ENCODE data around the gene DLL4. TPM values are rescaled to one million over a fixed set of nuclear protein-coding genes. Genes with fewer than 3 reads are reported as not detected.

Gene DLL4
- total RNA-seq, 2 donors from 2014 or later, result 0.16 TPM; not detected in 1

DNA sequence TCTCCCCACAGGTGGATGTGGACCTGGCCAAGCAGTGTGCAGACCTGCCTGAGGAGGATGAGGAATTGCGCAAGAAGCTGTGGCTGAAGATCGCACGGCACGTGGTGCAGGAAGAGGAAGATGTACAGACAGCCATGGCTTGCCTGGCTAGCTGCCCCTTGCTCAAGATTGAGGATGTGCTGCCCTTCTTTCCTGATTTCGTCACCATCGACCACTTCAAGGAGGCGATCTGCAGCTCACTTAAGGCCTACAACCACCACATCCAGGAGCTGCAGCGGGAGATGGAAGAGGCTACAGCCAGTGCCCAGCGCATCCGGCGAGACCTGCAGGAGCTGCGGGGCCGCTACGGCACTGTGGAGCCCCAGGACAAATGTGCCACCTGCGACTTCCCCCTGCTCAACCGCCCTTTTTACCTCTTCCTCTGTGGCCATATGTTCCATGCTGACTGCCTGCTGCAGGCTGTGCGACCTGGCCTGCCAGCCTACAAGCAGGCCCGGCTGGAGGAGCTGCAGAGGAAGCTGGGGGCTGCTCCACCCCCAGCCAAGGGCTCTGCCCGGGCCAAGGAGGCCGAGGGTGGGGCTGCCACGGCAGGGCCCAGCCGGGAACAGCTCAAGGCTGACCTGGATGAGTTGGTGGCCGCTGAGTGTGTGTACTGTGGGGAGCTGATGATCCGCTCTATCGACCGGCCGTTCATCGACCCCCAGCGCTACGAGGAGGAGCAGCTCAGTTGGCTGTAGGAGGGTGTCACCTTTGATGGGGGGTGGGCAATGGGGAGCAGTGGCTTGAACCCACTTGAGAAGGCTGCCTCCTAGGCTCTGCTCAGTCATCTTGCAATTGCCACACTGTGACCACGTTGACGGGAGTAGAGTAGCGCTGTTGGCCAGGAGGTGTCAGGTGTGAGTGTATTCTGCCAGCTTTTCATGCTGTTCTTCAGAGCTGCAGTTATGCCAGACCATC lies 26.3 kb upstream of the DLL4 start:
- DNase-seq (ENCODE audit: low spot score in 2 of 2) (no peak), ATAC-seq (no peak)
- H3K36me3 Mint-ChIP-seq, result no peaks in the 10 kb centered on the region
- no peaks in the 10 kb centered on the region for H3K9me3 Mint-ChIP-seq
- H3K27ac Mint-ChIP-seq, result peak overlapping the region in 1 of 2 donors; percentile 74

DNA sequence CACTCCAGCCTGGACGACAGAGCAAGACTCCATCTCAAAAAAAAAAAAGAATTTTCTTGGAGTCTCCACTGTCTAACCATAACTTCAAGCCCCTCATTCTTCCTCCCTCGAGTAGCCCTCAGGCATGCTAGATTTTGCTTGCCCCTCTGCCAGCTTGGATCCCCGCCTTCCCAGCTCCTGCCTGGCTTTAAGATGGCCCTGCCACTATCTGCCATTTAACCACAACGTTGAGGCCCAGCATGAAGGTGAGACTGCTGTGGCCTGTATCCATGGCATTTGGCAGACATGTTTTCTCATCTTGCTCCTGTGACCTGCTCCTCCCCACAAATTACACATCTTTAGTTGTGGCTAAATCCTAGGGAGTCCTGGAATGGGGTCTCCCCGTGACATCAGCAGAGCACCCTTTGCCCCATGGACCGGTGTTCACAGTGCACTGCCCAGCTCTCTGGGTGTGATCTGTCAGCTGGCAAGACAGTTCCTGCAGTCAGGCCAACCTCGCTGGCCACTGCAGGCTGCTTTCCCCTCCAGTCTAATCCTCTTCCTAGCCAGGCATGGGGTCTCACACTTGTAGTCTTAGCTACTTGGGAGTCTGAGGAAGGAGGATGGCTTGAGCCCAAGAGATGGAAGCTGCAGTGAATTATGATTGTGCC lies 24.5 kb upstream of the DLL4 start:
- H3K27ac Mint-ChIP-seq, result no peak overlapping the region
- DNase-seq (ENCODE audit: low spot score in 2 of 2) (no peak), ATAC-seq (no peak)
- no peaks in the 10 kb centered on the region for H3K36me3 Mint-ChIP-seq
- no peaks in the 10 kb centered on the region for H3K9me3 Mint-ChIP-seq

DNA sequence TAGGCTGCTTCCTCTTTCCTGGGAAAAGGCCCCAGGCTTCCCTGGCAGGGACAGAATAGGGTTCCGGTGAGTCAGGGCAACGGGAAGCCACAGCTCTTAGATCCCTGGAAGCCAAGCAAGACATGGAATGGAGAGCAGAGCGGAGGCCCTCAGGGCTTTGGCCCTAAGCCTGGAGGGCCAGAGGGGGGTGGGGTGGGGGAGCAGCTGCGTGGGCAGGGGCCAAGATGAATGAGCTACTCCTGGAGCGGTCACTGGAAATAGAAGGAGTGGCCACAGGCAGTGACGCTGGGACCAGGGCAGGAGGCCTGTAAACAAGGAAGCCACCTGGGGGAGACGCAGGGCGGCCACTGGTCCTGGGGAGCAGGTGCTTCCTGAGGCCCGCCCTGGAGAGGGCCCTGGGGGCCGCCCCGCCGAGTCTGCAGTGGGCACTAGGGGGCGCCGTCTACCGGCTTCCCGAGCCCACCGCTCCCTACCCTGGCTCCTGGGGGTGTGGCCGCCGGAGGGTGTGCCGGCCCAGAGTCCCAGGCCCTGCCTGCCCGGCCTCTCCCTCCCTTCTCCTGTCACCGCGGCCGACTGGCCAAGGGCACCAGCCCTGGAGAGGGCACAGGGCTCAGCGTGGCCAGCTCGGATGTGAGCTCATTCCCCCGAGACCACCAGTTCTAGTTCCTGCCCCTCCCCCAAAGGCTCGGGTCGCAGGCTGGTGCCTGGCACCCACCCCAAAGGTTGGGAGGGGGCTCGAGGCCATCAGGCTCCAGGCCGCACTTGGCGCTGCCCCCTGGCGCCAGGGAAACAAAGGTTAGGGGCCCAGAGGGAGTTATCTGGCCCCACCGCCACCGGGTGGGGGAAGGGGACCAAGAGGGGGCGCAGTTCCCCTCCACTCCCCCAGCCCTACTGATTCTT lies 22.8 kb upstream of the DLL4 start:
- ATAC-seq (peak; percentile 83 to 86), DNase-seq (ENCODE audit: low spot score in 2 of 2) (peak; percentile 82 to 90)
- Mint-ChIP-seq H3K27ac (peak overlapping the region in 1 of 2 donors; percentile 84), H3K36me3 (no peaks in the 10 kb centered on the region), H3K9me3 (no peaks in the 10 kb centered on the region)

DNA sequence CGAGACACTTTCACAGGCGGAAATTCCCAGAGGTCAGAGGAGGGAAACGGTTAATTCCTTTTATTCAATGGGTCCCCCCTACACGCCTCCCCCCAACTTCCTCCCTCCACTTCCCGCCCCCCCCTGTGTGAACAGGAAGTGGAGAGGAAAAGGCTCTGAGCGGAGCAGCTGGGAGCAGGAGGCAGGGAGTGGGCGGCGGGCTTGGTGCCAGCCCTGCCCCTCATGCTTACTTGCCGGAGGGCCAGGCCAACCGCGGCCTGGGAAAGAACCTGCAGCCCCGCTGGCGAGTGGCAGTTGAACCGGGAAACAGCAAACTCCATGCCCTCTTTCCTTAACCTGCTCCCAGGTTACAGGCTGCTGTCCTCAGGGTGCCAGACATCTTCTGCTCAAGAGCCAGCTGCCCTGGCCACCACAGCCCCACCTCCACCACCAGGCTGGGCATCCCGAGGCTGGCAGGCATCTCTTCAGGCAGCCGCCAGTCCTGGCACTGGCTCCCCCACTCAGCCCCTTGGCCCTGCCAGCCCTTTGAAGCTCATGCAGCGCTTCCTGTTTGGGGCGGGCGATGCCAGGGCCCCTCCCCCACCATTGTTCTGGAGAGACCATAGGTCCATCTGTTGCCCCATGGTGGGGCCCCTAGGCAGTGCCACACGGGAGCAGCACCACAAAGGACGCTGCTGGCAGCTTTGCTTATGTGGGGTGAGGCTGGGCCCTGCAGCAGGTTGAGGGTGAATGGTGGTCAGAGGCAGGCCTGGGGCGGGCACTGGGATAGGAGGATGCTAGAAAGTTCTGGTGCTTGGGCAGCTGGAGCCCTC lies 21.9 kb upstream of the DLL4 start:
- peak; percentile 53 to 69 for DNase-seq (ENCODE audit: low spot score in 2 of 2)
- no peaks in the 10 kb centered on the region for H3K9me3 Mint-ChIP-seq
- ATAC-seq, result peak; percentile 40 to 48
- H3K36me3 Mint-ChIP-seq, result no peaks in the 10 kb centered on the region
- H3K27ac Mint-ChIP-seq, result peak overlapping the region in 1 of 2 donors; percentile 84

DNA sequence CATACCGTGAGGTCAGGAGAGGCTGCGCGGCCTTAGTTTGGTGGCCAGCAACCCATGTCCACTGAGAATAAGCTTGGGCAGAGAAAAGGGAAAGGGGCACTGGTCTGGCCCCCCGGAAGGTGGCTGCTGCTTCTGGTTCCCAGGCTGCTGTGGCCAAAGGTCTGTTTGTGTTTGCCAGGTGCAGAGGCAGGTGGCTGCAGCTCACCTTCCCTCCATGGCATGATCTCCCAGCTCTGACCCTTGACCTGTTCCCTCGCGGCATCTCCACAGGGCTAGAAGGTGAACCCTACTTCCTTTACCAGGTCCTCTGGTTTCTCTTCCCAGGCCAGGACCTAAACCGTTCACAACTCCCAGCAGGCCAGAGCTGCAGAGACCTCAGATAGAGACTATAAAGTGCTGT lies 21.0 kb upstream of the DLL4 start:
- DNase-seq (ENCODE audit: low spot score in 2 of 2) (no peak), ATAC-seq (no peak)
- H3K36me3 Mint-ChIP-seq, result no peaks in the 10 kb centered on the region
- no peaks in the 10 kb centered on the region for H3K9me3 Mint-ChIP-seq
- H3K27ac Mint-ChIP-seq, result peak overlapping the region in 1 of 2 donors; percentile 84

DNA sequence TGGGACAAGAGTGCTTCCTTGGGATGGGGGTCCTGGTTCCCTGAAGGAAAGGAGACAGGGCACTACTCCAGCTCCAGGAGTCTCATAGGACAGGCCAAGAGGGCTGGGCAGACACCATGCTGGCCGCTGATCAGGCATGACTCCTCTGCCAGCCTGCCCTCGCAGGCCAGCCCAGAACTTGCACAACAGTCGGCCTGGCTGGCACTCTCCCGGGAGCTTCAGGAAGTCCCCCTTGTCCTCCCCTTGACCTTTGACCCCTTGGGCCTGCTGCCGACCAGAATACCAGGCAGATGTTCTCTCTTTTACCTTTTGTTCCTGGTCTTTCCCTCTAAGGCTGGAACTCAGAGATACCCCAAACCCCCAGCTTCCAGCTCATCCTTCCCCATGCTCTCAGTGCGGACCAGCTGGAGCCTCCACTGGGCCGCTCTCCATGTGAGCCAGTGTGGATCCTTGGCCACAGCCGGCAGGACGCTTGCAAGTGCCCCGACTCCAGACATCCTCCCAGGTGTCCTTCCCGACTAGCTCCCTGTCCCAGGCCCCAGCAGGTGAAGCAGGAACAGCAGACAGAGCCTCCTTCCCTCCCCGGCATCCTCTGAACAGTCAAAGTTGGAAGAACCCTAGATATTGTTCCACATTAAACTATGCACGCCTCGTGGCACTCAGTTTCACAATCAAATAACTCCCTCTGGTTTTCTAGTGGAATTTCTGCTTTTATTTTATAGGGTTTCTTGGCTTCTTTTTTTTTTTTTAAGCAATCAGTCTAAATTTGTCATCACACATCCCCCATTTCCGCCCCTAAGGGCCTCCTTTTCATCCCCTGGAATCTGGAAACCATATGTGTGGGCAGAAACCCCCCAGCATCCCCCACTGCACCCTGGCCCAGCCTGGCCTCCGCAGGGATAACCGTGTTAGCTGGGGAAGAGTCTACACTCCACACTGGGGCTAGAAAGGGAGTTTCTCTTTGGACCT lies 19.2 kb upstream of the DLL4 start:
- no peak for ATAC-seq
- peak overlapping the region in 1 of 2 donors; percentile 31 for H3K27ac Mint-ChIP-seq
- no peaks in the 10 kb centered on the region for H3K36me3 Mint-ChIP-seq
- DNase-seq (ENCODE audit: low spot score in 2 of 2), result no peak
- H3K9me3 Mint-ChIP-seq, result no peaks in the 10 kb centered on the region

DNA sequence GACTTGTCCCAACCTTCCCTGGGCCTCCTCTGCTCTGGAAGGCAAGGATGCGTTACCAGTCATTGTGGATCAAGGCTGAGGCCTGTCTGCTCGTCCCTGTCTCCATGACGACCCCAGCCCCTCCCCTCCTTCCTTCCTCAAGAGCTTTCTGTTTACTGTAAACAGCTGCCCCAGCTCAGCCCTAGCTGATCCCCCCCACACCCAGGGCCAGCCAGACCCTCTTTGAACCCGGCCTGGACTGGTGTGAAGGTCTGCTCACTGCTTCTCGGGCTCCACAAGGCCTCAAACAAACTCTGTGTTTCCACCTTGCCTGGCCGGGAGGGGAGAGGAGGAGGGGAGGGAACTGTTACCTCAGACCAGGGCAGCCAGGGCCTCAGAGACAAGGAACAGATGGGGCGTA lies 18.0 kb upstream of the DLL4 start:
- ATAC-seq (no peak), DNase-seq (ENCODE audit: low spot score in 2 of 2) (no peak)
- Mint-ChIP-seq H3K9me3 (no peaks in the 10 kb centered on the region), H3K36me3 (no peaks in the 10 kb centered on the region), H3K27ac (no peak overlapping the region)

DNA sequence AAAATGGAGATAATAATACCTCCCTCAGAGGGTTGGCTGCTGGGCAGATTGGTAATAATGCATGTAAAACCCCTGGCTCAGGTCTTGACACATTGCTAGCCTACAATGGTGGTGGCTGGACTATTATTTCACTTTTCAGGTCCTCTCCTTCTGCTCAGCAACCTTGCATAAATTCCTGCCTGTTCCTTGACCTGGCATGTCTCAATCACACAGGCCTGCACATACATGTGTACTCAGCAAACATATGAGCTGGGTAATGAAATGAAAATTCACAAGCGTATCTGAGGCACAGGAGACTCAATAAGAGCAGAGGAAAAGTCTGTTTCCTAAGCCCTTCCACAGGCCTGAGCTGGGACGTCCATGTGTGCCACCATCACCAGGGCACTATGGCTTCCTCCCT lies 17.4 kb upstream of the DLL4 start:
- Mint-ChIP-seq H3K27ac (no peak overlapping the region), H3K9me3 (no peaks in the 10 kb centered on the region), H3K36me3 (no peaks in the 10 kb centered on the region)
- ATAC-seq (no peak), DNase-seq (ENCODE audit: low spot score in 2 of 2) (no peak)

DNA sequence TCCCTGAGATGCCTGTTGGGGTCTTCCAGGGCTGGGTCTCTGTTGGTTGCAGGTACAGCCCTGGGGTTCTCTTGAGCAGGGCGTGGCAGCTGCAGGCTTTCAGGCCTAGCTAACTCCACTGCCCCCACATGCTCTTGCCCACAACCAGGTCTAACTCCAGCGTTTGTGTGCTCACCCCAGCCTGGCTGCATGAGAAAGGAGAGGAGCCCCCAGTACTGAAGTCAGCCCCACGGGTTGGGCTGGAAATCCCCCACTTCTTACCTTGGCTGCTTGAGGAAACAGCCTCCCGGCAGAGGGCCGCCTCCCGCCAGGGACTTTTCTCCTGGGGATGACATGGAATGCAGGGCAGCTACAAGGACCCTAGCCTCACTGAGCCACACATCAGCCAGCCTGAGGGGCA lies 16.7 kb upstream of the DLL4 start:
- Mint-ChIP-seq H3K27ac (no peak overlapping the region), H3K9me3 (no peaks in the 10 kb centered on the region), H3K36me3 (no peaks in the 10 kb centered on the region)
- ATAC-seq (no peak), DNase-seq (ENCODE audit: low spot score in 2 of 2) (no peak)

DNA sequence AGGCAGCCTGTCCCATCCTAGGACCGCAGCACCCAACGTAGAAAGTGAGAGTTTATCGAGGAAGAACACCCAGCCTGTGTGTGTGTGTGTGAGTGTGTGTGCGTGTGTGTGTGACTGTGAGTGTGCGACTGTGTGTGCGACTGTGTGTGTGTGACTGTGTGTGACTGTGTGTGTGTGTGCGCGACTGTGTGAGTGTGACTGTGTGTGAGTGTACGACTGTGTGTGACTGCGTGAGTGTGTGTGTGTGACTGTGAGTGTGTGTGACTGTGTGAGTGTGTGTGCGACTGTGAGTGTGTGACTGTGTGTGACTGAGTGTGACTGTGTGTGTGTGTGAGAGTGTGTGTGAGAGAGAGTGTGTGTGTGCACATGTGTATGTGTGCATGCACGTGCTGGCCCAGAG lies 15.1 kb upstream of the DLL4 start:
- Mint-ChIP-seq H3K9me3 (no peaks in the 10 kb centered on the region), H3K36me3 (no peaks in the 10 kb centered on the region), H3K27ac (no peak overlapping the region)
- ATAC-seq (peak in 1 of 2 donors; percentile 7), DNase-seq (ENCODE audit: low spot score in 2 of 2) (no peak)

DNA sequence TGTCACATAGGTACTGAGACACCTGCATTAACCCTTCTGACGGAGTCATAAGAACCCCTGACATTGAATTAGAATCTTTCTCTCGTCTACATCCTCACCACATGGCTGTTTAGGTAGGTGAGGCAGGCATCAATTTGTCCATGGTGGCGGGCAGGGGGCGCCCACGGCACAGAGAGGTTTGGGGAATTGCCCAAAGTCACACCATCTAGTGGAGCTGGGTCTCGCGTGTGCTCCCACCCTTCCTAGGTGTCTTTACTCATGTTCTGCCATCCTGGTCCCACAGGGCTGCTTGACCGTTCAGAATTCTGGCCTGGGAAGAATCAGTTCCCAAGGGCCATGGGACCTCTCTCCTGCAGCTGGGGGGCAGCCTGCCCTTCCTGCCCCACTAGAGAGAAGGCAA lies 14.7 kb upstream of the DLL4 start:
- Mint-ChIP-seq H3K9me3 (no peaks in the 10 kb centered on the region), H3K27ac (no peak overlapping the region), H3K36me3 (no peaks in the 10 kb centered on the region)
- ATAC-seq (no peak), DNase-seq (ENCODE audit: low spot score in 2 of 2) (no peak)

DNA sequence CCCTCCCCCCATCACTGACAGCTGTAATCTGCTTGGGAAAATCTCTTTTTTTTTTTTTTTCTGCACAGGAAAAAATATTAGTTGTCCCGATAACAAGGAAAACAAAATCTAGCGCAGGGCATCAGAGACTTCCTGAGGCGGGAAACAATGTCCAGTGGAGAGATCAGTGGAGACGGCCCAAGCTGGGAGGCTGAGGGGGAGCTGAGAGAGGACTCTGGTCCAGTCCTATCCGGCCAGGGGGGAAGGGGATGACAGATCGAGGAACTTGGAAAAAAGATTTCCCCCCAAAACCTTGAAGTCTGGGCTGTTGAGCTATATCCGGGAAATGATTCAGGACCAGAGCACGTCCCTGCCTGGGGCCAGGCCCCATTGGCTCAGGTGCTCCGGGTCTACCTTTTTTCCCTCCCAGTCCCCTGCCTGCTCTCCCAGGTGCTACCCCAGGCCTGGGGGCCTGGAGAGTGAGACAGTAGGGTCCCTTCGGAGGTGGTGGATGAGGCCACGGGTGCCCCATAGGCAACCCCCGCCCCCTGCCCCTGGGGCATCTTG lies 14.0 kb upstream of the DLL4 start:
- Mint-ChIP-seq H3K27ac (no peak overlapping the region), H3K9me3 (no peaks in the 10 kb centered on the region), H3K36me3 (no peaks in the 10 kb centered on the region)
- DNase-seq (ENCODE audit: low spot score in 2 of 2) (no peak), ATAC-seq (no peak)

DNA sequence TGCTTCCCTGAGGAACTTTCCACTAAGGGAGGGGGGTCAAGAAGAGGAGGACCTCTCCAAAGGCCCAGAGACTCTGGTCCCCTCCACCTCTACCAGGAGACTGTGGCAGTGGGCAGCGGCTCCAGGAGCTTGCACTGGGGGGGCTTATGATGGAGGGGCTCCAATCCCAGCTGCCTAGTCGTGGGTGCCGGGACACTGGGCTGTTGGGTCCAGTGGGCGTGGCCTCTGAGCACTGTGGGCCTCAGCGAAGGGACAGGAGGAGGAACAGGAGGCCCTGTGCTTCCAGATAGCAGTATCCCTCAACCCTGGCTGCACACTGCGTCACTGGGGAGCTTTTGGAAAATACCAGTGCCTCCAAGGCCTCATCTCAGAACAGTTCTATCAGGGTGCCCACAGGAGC lies 13.5 kb upstream of the DLL4 start:
- ATAC-seq, result no peak
- H3K9me3 Mint-ChIP-seq, result no peaks in the 10 kb centered on the region
- no peaks in the 10 kb centered on the region for H3K36me3 Mint-ChIP-seq

DNA sequence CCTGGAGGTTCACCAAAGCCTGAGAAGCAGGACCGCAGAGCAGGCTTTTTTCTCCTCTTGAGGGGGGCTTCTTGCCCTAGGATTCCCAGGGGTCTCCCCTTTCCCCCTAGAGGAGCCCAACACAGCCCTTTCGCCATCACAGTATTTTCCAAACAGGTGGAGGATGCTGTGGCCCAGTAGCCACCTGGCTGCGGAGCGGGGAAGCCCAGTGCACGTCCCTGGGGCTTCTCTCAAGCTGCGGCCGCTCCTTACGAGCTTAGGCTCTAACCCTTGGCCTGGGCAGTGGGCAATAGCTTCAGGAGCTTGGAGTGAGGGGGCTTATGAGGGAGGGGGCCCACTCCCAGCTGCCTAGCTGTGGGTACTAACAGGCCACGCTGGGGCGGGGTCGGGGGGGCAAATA lies 11.6 kb upstream of the DLL4 start:
- no peak for ATAC-seq
- H3K27ac Mint-ChIP-seq, result no peak overlapping the region

More for the DNA sequence above, 13.5 kb upstream of the DLL4 start:
- DNase-seq (ENCODE audit: low spot score in 2 of 2), result no peak
- no peak overlapping the region for H3K27ac Mint-ChIP-seq

More for the DNA sequence above, 11.6 kb upstream of the DLL4 start:
- H3K36me3 Mint-ChIP-seq, result no peaks in the 10 kb centered on the region
- DNase-seq (ENCODE audit: low spot score in 2 of 2), result no peak
- no peaks in the 10 kb centered on the region for H3K9me3 Mint-ChIP-seq
